Astrocyte of the cerebellum (primary cell): Measurements from ENCODE around the gene MAEA.

Experiments
- DNase-seq: peaks from one replicate; pipeline ENCODE4 v3.0.0-alpha.2; 2011; ENCODE audit warnings: low read depth
- H3K4me3 ChIP-seq: 2 replicates; pipeline ENCODE4 v1.5.1; 2011; ENCODE audit warnings: mild to moderate bottlenecking, low read depth, low read length, moderate library complexity
- in situ Hi-C: cut with HindIII; loops from 2 replicates; pipeline ENCODE4 v1.10.0; 2017; ENCODE audit warnings: low sequenced_read_pairs
- TF ChIP-seq, protein P1 (sequence below): IDR thresholded peaks from 2 replicates; pipeline ENCODE4 v1.5.1; 2012; ENCODE audit warnings: low read length, low read depth, moderate library complexity, mild to moderate bottlenecking; ENCODE audit errors: missing control alignments

The MAEA gene

DNA sequence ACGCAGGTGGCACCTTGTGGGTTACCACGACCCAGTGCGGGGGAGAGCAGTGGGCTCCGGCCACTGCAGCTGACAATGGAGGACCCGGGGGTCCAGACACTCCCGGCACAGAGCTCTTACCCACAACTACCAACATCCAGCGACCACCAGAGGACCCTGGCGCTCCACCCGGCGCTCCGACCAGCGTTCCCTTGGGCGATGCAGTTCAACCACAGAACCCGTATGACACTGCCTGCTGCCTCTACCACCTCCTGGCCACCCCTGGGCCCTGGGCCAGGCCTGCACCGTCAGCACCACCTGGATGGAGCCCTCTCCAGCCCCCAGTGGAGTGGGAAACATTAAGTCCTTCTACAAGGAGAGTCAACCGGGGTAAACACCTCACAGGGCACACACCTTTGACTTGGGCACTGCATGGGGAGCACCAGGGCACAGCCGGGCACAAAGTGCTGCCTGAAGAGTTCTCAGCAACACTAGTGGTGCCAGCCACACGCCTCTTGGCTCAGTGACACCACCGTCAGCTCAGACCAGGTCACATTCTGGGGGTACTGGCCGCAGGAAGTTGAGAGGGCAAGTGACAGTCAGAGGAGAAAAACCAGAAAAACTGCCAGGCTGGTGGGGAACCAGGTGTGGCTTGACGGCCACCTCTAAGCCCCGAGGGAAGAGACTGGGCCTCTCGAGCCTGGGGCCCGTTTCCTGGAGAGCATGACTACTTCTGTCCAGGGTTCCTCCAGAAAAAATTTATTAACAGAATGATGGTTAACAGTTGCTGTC lies 43.4 kb upstream of the MAEA start:
- in situ Hi-C loops, result no loop called here
- TF ChIP-seq, protein P1, sequence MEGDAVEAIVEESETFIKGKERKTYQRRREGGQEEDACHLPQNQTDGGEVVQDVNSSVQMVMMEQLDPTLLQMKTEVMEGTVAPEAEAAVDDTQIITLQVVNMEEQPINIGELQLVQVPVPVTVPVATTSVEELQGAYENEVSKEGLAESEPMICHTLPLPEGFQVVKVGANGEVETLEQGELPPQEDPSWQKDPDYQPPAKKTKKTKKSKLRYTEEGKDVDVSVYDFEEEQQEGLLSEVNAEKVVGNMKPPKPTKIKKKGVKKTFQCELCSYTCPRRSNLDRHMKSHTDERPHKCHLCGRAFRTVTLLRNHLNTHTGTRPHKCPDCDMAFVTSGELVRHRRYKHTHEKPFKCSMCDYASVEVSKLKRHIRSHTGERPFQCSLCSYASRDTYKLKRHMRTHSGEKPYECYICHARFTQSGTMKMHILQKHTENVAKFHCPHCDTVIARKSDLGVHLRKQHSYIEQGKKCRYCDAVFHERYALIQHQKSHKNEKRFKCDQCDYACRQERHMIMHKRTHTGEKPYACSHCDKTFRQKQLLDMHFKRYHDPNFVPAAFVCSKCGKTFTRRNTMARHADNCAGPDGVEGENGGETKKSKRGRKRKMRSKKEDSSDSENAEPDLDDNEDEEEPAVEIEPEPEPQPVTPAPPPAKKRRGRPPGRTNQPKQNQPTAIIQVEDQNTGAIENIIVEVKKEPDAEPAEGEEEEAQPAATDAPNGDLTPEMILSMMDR, result no peak
- no peak for DNase-seq
- peak overlapping the region; percentile 79 for H3K4me3 ChIP-seq

DNA sequence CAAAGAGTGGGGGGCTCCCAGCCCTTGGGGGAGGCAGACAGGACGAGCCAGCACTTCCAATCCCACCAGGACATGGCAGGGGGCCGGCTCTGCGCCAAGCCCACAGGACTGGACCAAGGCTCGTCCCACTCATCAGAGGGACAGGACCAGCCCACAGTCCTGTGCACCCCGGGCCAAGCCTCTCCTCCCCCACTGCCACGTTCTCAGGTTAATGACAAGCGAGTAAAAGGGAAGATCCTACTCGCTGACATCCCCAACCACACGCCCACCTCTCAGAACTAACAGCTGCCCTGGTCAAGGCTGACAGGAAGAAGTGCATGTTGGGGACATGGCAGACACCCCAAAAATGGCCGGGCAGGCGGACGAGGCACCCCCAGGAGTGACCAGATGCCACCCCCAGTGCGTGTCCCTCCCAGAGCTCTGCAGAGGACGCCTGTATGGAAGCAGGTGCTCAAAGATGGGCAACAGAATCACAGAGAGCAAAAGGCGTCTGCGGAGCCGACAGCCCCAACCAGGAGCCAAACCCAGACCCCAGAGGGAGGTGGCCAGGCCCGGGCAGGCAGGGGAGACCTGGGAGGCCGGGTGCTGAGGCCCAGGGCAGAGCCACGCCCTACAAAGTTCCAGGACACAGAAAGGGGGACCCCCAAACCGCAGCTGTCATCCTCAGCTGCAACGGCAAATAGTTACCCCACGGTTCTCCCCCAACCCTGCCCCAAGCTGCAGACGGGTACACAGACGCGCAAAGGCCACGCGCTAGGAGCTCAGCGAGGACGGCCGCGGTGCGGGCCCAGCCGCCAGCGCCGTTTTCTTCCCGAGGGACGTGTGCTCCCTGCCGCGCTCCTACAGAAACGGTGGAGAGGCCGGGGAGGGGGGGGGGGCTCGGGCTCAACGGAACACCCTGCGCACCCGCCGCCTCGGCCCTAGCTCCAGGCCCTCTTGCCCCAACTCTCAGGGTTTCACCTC lies 42.5 kb upstream of the MAEA start:
- TF ChIP-seq, protein P1, result no peak
- no peak for DNase-seq
- in situ Hi-C loops, result no loop called here
- peak overlapping the region; percentile 79 for H3K4me3 ChIP-seq

DNA sequence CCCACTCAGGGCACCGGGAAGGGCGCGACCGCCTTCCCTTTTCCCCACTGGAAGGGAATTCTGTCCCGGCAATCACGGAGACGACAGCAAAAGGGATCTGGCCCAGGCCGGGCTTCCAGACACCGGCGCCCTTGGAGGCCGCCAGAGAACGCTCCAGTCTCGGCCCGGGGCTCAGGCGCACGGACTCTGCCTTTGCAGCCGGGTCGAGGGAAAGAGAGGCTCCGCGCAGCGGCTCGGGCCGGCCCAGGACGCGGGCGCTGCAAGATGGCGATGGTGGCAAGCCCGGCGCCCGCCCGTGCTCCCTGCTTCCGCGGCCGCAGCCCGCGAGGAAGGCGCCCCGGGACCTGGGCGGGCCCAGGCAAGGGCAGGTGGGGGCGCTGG lies 41.8 kb upstream of the MAEA start:
- in situ Hi-C loops, result no loop called here
- no peak for DNase-seq
- TF ChIP-seq, protein P1, result no peak
- peak overlapping the region; percentile 79 for H3K4me3 ChIP-seq

DNA sequence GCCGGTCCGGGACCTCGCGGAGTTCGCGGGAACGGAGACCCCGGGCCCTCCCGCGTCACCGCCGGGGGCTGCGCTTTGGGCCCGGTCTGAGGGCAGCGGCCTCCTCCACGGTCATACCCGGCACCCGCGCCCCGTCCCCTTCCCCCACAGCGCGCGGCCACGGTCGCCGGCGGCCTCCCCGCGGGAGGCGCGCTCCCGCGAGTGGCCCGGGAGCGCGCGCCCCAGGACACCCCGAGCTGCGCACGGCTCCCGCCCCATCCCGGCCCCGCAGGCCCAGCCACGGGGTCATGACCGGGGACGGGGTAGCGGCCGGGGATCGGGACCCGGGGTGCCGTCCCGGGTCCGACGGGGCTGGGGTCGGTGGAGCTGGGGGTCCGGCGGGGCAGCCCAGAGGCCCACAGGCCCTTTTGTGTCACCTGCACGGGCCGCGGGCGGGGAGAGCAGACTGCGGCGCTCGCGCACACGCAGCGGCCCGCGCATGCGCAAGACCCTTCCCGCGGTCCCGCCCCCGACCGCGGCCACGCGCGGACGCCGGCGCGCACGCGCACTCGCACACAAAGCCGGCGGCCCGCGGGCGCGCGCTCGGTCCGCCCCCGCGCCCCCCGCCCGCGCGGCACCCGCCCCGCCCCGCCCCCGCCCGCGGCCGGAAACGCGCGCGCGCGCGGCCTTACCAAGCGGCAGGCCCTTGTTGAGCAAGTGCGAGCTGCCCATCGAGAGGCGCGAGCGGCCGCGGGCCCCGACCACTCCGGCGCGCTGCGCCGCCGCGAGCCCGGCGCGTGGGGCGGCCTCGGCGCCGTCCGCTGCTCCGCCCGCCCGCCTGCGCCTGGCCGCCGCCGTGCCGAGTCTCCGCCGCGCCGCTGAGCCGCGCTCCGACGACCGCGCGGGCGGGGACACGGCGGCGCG lies 41.2 kb upstream of the MAEA start, which contains the start of gene CTBP1:
CTBP1 (minus strand) TSS at position 886 of the 903 bp plus-strand sequence. CDS start 7,799 bp downstream, outside the sequence.
- DNase-seq, result peak; percentile 29
- peak within 1 kb of the TSS; percentile 79 for H3K4me3 ChIP-seq
- in situ Hi-C loops, result no loop called here
- TF ChIP-seq, protein P1, result no peak

DNA sequence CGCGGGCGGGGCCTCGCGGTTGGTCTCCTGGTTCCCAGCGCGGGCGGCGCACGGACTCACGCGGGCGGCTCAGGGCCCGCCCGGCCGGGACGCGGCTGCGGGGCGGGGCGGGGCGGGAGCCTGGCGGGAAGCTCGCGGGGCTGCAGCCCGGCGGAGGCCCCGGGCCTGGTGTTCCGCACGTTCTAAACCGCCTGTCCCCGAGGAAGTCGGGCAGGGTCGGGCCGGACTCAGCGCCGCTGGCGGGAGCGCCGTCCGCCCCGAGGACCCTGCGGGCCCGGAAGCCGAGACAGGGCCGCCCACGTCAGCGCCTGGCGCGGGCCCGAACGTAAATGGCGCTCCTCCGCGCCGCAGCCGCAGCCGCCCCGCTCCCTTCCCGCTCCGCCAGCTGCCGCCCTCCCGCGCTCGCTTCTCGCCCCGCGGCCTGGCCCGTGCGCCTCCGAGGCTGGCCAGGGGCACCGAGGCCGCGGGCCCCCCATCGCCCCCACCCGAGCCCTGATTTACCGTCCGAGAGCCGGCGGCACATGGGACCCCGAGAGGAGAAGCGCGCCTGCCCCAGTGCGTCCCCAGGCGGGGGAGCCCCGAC lies 40.5 kb upstream of the MAEA start:
- peak; percentile 57 for DNase-seq
- in situ Hi-C loops, result no loop called here
- TF ChIP-seq, protein P1, result no peak
- peak overlapping the region; percentile 49 for H3K4me3 ChIP-seq
